Activated CD8-positive, alpha-beta T cell treated with anti-CD3 and anti-CD28 coated beads for 36 hours (primary cell): Measurements from ENCODE around the gene CWC27. TPM values are rescaled to one million over a fixed set of nuclear protein-coding genes. Genes with fewer than 3 reads are reported as not detected.

Experiments
- ATAC-seq: fragments of 200-7000 bp; cut with Tn5 transposase; one replicate; pipeline ENCODE4 v1.10.0; 2021; ENCODE audit warnings: mild to moderate bottlenecking, moderate library complexity
- CTCF ChIA-PET: fragments of 350-600 bp; sonication (Branson Sonifier 250); formaldehyde crosslinking; loops from one replicate; lab custom pipeline; 2021; ENCODE audit warnings: antibody characterized with exemption; lab: Charles Lee
- POLR2A ChIA-PET: fragments of 350-600 bp; sonication (Branson Sonifier 250); formaldehyde crosslinking; loops from one replicate; lab custom pipeline; 2021; ENCODE audit warnings: antibody characterized with exemption; lab: Charles Lee
- DNase-seq: peaks from one replicate; pipeline ENCODE4 v3.0.0-alpha.2; 2020
- H3K27ac Mint-ChIP-seq: one replicate; pipeline ENCODE4 v1.8.0; 2021; ENCODE audit warnings: mild to moderate bottlenecking, mixed read lengths
- H3K27me3 Mint-ChIP-seq: one replicate; pipeline ENCODE4 v1.8.0; 2021; ENCODE audit warnings: mixed read lengths
- H3K36me3 Mint-ChIP-seq: one replicate; pipeline ENCODE4 v1.8.0; 2021; ENCODE audit warnings: low read depth, mixed read lengths
- H3K4me1 Mint-ChIP-seq: one replicate; pipeline ENCODE4 v1.8.0; 2021; ENCODE audit warnings: low read depth, mixed read lengths
- H3K4me3 Mint-ChIP-seq: one replicate; pipeline ENCODE4 v1.8.0; 2021; ENCODE audit warnings: mild to moderate bottlenecking, moderate library complexity, mixed read lengths
- H3K9me3 Mint-ChIP-seq: one replicate; pipeline ENCODE4 v1.8.0; 2021; ENCODE audit warnings: mixed read lengths
- CTCF ChIP-seq: fragments of 200-600 bp; IDR thresholded peaks from one replicate; pipeline ENCODE4 v1.8.0; 2022; ENCODE audit warnings: antibody characterized with exemption, mild to moderate bottlenecking
- intact Hi-C: fragments of 100-400 bp; cut with micrococcal nuclease; formaldehyde crosslinking; loops from one replicate; pipeline ENCODE4 v1.10.0; 2022
- total RNA-seq, 2 experiments: library from RNA; stranded (reverse); gene quantifications; one replicate each; pipeline ENCODE4 v1.2.3, GENCODE V29; 2021

The CWC27 gene
- total RNA-seq, 2 experiments from 2014 or later: 32.3 to 38.1 TPM

DNA sequence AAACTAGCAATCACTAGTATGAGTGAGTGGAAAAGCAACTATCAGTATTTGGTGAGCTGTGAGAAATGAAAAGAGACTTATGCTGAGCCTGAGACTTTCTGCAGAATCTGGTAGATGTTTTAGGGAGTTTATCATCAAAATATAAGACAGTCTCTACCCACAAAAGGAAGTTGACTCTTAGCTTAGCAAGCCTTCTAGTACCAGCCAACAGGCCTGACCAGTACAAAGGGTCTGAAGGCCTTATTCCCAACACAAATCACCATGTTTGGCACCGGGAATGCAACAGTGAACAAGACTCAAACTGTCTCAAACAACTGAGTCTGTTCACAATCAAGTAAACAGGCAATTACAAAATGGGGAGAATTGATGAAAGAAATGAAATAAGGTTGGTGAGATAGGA, 244.4 kb downstream of the CWC27 start:
- no peaks in the 10 kb centered on the region for H3K4me1 Mint-ChIP-seq
- H3K36me3 Mint-ChIP-seq: no peaks in the 10 kb centered on the region
- no peaks in the 10 kb centered on the region for H3K27me3 Mint-ChIP-seq
- DNase-seq: no peak
- no peak overlapping the region for H3K27ac Mint-ChIP-seq
- intact Hi-C loops: no loop called here
- no peak for TF ChIP-seq CTCF
- no peak overlapping the region for H3K4me3 Mint-ChIP-seq
- ChIA-PET POLR2A (no interaction called here), CTCF (no interaction called here)
- no peaks in the 10 kb centered on the region for H3K9me3 Mint-ChIP-seq
- ATAC-seq: no peak

- POLR2A ChIA-PET: no interaction called here
- H3K4me1 Mint-ChIP-seq: peaks cover 2% of the 10 kb centered on the region
- no peak for DNase-seq
- TF ChIP-seq CTCF: no peak
- CTCF ChIA-PET: no interaction called here
- intact Hi-C loops: no loop called here
- H3K27ac Mint-ChIP-seq: no peak overlapping the region
- H3K9me3 Mint-ChIP-seq: no peaks in the 10 kb centered on the region
- H3K4me3 Mint-ChIP-seq: no peak overlapping the region
- no peak for ATAC-seq
- H3K36me3 Mint-ChIP-seq: peaks cover 5% of the 10 kb centered on the region
- no peaks in the 10 kb centered on the region for H3K27me3 Mint-ChIP-seq
These were observed 246.0 kb downstream of the CWC27 start for GRCh38 chr5:65014769-65015168.

DNA sequence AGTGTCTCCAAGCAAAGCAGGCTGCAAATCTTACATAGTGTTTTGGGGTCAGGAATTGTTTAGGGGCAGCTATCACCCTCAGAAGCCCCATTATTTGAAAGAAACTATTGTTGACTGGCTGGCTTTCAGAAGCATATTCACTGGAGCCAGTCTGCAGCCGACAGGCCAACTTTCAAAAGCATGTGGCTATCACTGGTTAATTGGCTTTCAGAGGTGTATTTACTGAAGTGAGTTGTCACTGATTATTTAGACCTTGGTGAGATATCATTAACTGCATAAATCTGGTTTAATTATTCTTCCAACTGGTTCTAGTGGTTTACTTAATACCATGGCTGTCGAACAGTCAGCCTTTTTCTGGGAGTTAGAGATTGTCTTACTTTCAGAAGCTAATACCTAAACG, 247.0 kb downstream of the CWC27 start:
- intact Hi-C loops: no loop called here
- no peak for DNase-seq
- H3K4me1 Mint-ChIP-seq: peaks cover 9% of the 10 kb centered on the region
- H3K27me3 Mint-ChIP-seq: no peaks in the 10 kb centered on the region
- H3K36me3 Mint-ChIP-seq: peaks cover 5% of the 10 kb centered on the region
- H3K9me3 Mint-ChIP-seq: no peaks in the 10 kb centered on the region
- POLR2A ChIA-PET: interaction anchor here (0.6 kb wide), 1 partner anchor 14 kb away, joined by 3 read pairs; no protein-coding TSS in a partner anchor
- no peak overlapping the region for H3K27ac Mint-ChIP-seq
- CTCF ChIA-PET: no interaction called here
- no peak overlapping the region for H3K4me3 Mint-ChIP-seq
- ATAC-seq: no peak
- no peak for TF ChIP-seq CTCF

DNA sequence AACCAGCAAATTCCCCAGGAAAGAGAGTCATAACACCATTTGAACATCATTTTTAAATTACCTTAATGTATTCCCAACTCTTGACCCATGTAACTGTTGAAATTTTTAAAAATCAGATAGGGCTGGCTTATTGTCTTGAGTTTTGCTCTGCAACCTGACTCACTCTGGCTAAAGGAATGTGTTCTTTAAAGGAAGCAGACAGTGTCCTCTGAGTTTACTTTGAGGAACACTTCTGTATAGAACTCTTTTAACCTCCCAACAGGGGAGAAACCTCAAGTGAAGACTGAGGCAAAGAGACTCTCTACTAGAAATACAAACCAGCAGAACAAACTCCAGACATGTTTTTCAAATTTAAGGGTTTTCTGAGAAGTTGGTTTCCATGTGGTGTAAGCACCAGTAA, 248.9 kb downstream of the CWC27 start:
- Mint-ChIP-seq H3K4me3 (no peak overlapping the region), H3K4me1 (peaks cover 19% of the 10 kb centered on the region), H3K36me3 (peaks cover 5% of the 10 kb centered on the region), H3K27me3 (no peaks in the 10 kb centered on the region), H3K9me3 (no peaks in the 10 kb centered on the region), H3K27ac (no peak overlapping the region)
- ChIA-PET CTCF (no interaction called here), POLR2A (no interaction called here)
- intact Hi-C loops: no loop called here
- DNase-seq (no peak), ATAC-seq (no peak)
- TF ChIP-seq CTCF: no peak

GRCh38 chr5:65018763-65019162, 250.0 kb downstream of the CWC27 start:
- no peaks in the 10 kb centered on the region for H3K27me3 Mint-ChIP-seq
- H3K9me3 Mint-ChIP-seq: no peaks in the 10 kb centered on the region
- no peak overlapping the region for H3K4me3 Mint-ChIP-seq
- ATAC-seq (no peak), DNase-seq (no peak)
- H3K36me3 Mint-ChIP-seq: peaks cover 5% of the 10 kb centered on the region
- TF ChIP-seq CTCF: no peak
- ChIA-PET POLR2A (no interaction called here), CTCF (no interaction called here)
- intact Hi-C loops: no loop called here
- H3K4me1 Mint-ChIP-seq: peaks cover 19% of the 10 kb centered on the region
- no peak overlapping the region for H3K27ac Mint-ChIP-seq
